GM13976 (cell line): Measurements from ENCODE around the gene RHEX.

ENCODE experiments used
- DNase-seq: peaks from one replicate; pipeline ENCODE4 v3.0.0; 2012; ENCODE audit warnings: low spot score
- CTCF ChIP-seq: IDR thresholded peaks from 2 replicates; pipeline ENCODE4 v1.5.1; 2012; ENCODE audit warnings: borderline replicate concordance, mild to moderate bottlenecking; ENCODE audit not compliant: insufficient read depth; ENCODE audit errors: extremely low read depth, missing control alignments, control extremely low read depth
- in situ Hi-C: fragments of 300-500 bp; cut with MboI; formaldehyde crosslinking; loops from one replicate; pipeline ENCODE4 v1.12.0; 2022; ENCODE audit warnings: low sequenced_read_pairs, mixed read lengths, inconsistent platforms; ENCODE audit not compliant: unreplicated experiment

RHEX gene

DNA sequence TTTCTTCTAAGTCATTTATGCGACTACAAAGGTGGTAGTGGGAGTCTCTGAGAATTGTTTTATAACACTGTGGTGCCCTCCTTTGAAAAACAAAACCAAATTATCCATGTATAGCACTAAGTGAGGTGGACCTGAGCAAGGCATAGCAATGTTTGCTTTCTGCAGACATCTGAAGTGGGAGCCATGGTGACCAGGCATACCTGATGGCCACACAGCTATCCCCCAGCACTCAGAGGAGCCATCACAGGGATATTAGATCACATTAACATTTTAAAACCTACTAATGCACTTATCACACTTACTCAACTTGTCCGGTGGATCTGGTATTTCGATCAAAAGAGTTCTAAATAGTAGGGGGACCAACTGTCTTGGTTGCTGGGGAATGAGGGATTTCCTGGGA, 89.0 kb downstream of the RHEX start:
- DNase-seq = no peak
- in situ Hi-C loops = no loop called here
- no peak for TF ChIP-seq CTCF

- in situ Hi-C loops = no loop called here
Measured at GRCh38 chr1:206142770-206143169, 89.8 kb downstream of the RHEX start.

DNA sequence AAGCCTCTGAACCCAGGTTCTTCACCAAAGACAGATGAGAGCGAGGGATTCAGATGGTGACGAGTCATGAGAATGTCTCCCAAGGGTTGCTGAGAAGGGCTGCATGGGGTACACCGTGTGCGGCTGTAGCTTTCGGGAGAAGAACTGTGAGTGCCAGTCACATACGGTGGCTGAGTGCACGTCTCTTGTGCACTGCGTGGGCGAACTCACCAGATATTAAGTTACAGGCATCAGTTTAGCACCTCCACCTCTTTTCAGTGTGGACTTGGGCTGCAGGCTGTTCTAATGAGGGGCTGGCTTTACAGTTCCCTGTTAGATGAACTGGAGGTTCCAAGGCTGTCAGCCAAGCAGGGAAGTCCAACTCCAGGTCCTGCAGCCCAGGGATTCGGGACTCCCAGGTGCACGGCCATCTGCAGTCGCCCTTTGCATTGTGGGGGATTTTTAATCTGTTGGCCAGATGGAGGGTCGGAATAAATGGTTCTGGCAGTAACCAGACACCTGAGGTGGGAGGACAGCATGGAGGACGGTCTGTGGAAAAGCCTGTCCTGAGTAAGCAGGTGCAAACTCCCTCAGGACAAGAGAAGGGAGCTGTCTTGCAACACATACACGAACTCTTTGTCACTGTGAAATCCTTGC, 90.7 kb downstream of the RHEX start:
- TF ChIP-seq CTCF = no peak
- no peak for DNase-seq
- in situ Hi-C loops = no loop called here

More at GRCh38 chr1:206142770-206143169, 89.8 kb downstream of the RHEX start:
- no peak for DNase-seq
- no peak for TF ChIP-seq CTCF

DNA sequence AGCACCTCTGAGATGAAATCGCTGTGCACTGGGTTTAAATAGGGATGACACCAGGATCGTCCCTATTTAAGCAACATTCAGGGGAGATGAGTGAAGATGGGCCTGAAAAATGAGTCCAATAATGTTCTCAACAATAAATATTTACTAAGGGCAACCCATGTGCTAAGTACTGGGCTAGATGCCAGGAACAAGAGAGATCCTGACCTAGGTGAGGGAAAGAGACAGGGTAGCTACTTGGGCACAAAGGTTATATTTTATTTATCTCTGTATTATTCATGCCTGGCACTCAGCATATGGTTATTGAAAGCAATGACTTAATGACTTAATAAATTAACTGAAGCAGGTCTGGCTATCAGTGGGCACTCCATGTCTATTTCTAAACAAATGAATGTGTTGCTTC, 91.6 kb downstream of the RHEX start:
- DNase-seq = no peak
- in situ Hi-C loops = no loop called here
- no peak for TF ChIP-seq CTCF

DNA sequence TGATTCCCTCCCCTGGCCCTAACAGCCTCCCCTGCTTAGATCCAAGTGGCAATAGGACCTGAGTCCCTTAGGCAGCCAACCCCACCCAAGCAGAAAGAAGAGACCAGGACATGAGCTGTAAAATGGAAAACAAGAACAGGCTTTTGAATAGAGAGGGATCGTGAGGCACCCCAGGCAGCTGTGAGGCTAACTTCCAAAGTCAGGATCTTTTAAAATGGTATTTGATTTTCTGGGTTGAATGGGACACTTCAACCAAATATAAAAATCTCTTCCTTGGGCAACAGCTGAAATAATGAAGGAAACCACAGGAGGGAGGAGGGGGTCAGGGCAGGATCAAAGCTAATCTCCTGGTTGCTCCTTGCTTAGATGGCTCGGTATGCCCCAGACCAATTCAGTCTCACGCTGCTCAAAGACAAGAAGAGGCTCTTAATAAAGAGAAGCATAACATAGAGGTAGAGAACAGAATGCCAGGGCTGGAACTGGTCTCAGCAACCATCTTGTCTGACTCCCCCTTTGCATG, 92.9 kb downstream of the RHEX start:
- in situ Hi-C loops = no loop called here
- TF ChIP-seq CTCF = no peak
- DNase-seq = no peak
